ENCODE results near the gene LKAAEAR1. TPM values are rescaled to one million over a fixed set of nuclear protein-coding genes. Genes with fewer than 3 reads are reported as not detected.
A peak's percentile ranks its signal among the peaks of the same experiment; 100 is the strongest.

The LKAAEAR1 gene
- total RNA-seq, 3 donors from 2014 or later = 0.64 TPM; not detected in 2

- H3K4me1 ChIP-seq = no peaks in the 10 kb centered on the region
- peak overlapping the region; percentile 11 to 68 (median 47) for H3K4me3 ChIP-seq
- no peak overlapping the region for H3K27ac ChIP-seq
- intact Hi-C loops (cut with DNase I; ENCODE audit: low total_unique reads) = no loop called here
- peaks cover 5 to 34% of the 10 kb centered on the region in 2 donors for H3K27me3 ChIP-seq
- H3K9me3 ChIP-seq = no peaks in the 10 kb centered on the region
- peak in 2 of 3 donors; percentile 21 to 26 for TF ChIP-seq CTCF (IDR thresholded peaks at IDR 0.05)
- no peak for TF ChIP-seq POLR2AphosphoS5 (IDR thresholded peaks at IDR 0.05)
- no peak for DNase-seq (ENCODE audit: low spot score in 2 of 2)
- no peaks in the 10 kb centered on the region for H3K36me3 ChIP-seq
Measured at GRCh38 chr20:64101731-64102621, 17.8 kb upstream of the LKAAEAR1 start.

GRCh38 chr20:64100946-64101688, 16.9 kb upstream of the LKAAEAR1 start:
- TF ChIP-seq CTCF (IDR thresholded peaks at IDR 0.05) = no peak
- no peak for TF ChIP-seq POLR2A (IDR thresholded peaks at IDR 0.05)
- no peak for TF ChIP-seq POLR2AphosphoS5 (IDR thresholded peaks at IDR 0.05)
- DNase-seq (ENCODE audit: low spot score in 2 of 2) = no peak

DNA sequence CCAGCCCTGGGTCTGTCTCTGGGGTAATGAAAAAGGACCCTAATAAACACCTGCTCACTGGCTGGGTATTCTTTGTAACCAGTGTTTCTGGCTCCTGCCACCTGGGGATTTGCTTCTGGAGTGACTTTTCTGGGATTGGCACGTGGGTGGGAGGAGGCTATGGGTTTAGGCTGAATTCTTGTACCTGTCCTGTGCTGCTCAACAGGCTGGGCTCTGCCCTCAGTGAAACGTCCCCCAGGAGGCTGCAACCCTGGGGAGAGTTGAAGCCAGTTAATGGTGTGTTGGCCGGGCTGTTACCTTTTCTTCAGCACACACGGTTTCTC, 16.3 kb upstream of the LKAAEAR1 start:
- Histone ChIP-seq H3K27me3 (peaks cover 5 to 34% of the 10 kb centered on the region in 2 donors), H3K9me3 (no peaks in the 10 kb centered on the region)
- TF ChIP-seq POLR2AphosphoS5 (IDR thresholded peaks at IDR 0.05) = no peak
- TF ChIP-seq POLR2A (IDR thresholded peaks at IDR 0.05) = no peak
- no peak for TF ChIP-seq CTCF (IDR thresholded peaks at IDR 0.05)

More at GRCh38 chr20:64100946-64101688, 16.9 kb upstream of the LKAAEAR1 start:
- Histone ChIP-seq H3K4me3 (no peak overlapping the region), H3K9me3 (no peaks in the 10 kb centered on the region), H3K27ac (no peak overlapping the region), H3K4me1 (no peaks in the 10 kb centered on the region), H3K36me3 (no peaks in the 10 kb centered on the region), H3K27me3 (peaks cover 5 to 34% of the 10 kb centered on the region in 2 donors)
- intact Hi-C loops (cut with DNase I; ENCODE audit: low total_unique reads) = no loop called here

DNA sequence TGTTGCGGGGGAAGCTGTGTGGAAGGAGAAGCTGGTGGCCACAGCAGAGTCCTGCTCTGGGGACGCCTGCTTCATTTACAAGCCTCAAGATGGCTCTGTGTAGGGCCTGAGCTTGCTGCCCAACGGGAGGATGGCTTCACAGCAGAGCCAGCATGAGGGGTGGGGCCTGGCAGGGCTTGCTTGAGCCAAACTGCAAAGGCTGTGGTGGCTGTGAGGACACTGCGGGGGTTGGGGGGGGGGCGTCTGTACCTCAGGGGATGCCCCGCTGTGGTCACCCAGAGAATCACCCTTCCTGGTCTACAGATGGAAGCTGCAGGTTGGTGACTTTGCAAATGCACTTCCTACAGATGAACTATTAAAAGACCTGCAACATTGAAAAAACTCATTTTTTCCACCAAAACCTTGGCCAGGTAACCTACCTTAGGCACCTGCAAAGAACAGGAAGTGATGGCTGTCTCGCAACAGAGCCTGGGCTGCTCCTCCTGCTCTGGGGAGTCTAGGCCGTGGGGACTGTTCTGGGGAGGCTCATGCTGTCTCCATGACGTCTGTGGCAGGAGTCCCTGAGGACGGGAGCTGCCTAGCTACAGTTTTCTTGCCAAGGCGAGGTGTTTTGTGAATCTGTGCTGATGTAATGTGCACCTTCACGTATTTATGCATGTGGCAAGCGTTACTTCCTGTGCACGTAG, 15.8 kb upstream of the LKAAEAR1 start:
- peaks cover 5 to 34% of the 10 kb centered on the region in 2 donors for H3K27me3 ChIP-seq
- no peak for DNase-seq (ENCODE audit: low spot score in 2 of 2)

More for the DNA sequence above, 16.3 kb upstream of the LKAAEAR1 start:
- Histone ChIP-seq H3K36me3 (no peaks in the 10 kb centered on the region), H3K27ac (no peak overlapping the region), H3K4me1 (no peaks in the 10 kb centered on the region), H3K4me3 (no peak overlapping the region)
- intact Hi-C loops (cut with DNase I; ENCODE audit: low total_unique reads) = no loop called here
- DNase-seq (ENCODE audit: low spot score in 2 of 2) = no peak

More for the DNA sequence above, 15.8 kb upstream of the LKAAEAR1 start:
- Histone ChIP-seq H3K4me3 (no peak overlapping the region), H3K4me1 (no peaks in the 10 kb centered on the region), H3K27ac (no peak overlapping the region), H3K9me3 (no peaks in the 10 kb centered on the region), H3K36me3 (no peaks in the 10 kb centered on the region)
- no peak for TF ChIP-seq POLR2A (IDR thresholded peaks at IDR 0.05)
- no peak for TF ChIP-seq POLR2AphosphoS5 (IDR thresholded peaks at IDR 0.05)
- no peak for TF ChIP-seq CTCF (IDR thresholded peaks at IDR 0.05)
- intact Hi-C loops (cut with DNase I; ENCODE audit: low total_unique reads) = no loop called here

Measured in breast epithelium (tissue), 4 donors.